ENCODE data around the gene NUDT2. TPM values are rescaled to one million over a fixed set of nuclear protein-coding genes. Genes with fewer than 3 reads are reported as not detected.
"Not testable (repeated sequence)": the region's sequence is repeated elsewhere in the genome, so short reads cannot be mapped to it uniquely, and the experiment has no call there.

Gene NUDT2
- total RNA-seq, 2 donors from 2014 or later: 3.4 to 20.8 TPM

DNA sequence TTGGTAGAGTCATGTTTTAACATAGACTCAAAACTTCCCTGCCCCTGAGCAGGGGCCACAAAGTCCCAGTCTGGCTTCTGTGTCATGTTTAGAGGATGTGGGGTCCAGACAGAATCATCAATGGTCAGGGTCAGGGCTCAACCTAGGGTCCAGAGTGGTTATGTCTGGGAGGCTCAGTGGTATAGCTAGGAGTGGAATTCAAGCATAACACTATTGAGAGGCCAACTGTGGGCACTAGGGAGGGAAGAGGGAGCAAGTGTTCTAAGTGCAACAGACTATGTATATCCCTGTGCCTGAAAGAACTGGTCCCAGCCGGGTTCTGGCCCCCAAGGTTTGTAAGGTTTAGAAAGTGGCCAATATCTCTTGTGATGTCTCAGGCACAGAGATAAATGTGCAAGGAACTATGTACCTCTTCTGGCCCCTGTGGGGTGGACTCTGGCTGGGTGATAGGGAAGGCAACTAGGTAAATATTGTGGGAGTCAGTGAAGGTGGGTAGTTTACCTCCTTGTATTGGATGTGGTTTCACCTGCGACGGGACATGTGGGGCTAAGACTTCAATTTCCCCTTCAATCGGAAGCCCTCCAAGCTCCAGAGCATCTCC is 33.3 kb downstream of the NUDT2 start:
- H3K27ac ChIP-seq: no peak overlapping the region
- no peak for DNase-seq (ENCODE audit: low spot score)
- H3K27me3 ChIP-seq (replicated peaks; ENCODE audit: insufficient read depth): no peaks in the 10 kb centered on the region
- H3K9me3 ChIP-seq: no peaks in the 10 kb centered on the region
- H3K4me1 ChIP-seq (ENCODE audit: control insufficient read depth in 1 of 2, low read depth in 2 of 2): no peaks in the 10 kb centered on the region
- H3K36me3 ChIP-seq: no peaks in the 10 kb centered on the region
- TF ChIP-seq, protein P1, sequence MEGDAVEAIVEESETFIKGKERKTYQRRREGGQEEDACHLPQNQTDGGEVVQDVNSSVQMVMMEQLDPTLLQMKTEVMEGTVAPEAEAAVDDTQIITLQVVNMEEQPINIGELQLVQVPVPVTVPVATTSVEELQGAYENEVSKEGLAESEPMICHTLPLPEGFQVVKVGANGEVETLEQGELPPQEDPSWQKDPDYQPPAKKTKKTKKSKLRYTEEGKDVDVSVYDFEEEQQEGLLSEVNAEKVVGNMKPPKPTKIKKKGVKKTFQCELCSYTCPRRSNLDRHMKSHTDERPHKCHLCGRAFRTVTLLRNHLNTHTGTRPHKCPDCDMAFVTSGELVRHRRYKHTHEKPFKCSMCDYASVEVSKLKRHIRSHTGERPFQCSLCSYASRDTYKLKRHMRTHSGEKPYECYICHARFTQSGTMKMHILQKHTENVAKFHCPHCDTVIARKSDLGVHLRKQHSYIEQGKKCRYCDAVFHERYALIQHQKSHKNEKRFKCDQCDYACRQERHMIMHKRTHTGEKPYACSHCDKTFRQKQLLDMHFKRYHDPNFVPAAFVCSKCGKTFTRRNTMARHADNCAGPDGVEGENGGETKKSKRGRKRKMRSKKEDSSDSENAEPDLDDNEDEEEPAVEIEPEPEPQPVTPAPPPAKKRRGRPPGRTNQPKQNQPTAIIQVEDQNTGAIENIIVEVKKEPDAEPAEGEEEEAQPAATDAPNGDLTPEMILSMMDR (IDR thresholded peaks at IDR 0.05): no peak
- no peak for ATAC-seq (ENCODE audit: insufficient number of reproducible peaks, low FRiP score, low read depth)
- no peak overlapping the region for H3K4me3 ChIP-seq

DNA sequence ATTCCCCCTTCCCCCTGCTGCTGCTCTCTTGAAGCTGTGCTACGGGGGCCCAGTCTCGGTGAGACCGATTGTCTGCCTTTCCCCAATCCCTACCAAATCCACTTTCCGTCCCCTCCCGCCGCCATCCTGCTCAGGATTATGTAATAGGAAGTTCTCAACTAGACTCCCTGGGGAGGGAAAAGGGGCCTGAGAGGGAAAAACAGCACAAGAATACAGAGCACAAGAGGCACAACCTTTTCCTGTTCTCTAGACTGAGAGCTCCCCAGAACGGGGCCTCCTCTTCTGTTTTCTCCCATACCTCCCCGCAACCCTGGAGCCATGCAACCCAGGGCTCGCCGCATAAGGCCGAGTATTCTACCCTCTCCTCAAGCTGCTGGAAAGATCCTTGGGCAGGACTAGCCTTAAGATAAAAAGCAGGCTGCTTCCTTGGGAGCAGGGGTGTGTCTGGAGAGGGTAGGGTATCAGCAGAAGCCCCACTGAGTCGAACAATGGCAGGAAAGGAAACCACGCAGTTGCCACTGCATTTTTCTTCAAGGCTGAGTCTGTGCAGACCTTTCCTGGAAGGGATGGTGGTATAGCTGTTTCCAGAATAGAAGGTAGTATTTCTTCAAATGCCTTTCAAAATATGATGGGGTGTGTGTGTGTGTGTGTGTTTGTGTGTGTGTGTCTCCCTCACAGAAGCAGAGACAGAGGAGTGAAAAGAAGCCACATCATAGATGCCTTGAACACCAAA is 34.4 kb downstream of the NUDT2 start:
- Histone ChIP-seq H3K27me3 (replicated peaks; ENCODE audit: insufficient read depth) (no peaks in the 10 kb centered on the region), H3K4me1 (ENCODE audit: control insufficient read depth in 1 of 2, low read depth in 2 of 2) (no peaks in the 10 kb centered on the region), H3K36me3 (no peaks in the 10 kb centered on the region), H3K27ac (no peak overlapping the region), H3K9me3 (no peaks in the 10 kb centered on the region), H3K4me3 (no peak overlapping the region)
- ATAC-seq (ENCODE audit: insufficient number of reproducible peaks, low FRiP score, low read depth): no peak
- TF ChIP-seq, protein P1 (IDR thresholded peaks at IDR 0.05): no peak
- no peak for DNase-seq (ENCODE audit: low spot score)

DNA sequence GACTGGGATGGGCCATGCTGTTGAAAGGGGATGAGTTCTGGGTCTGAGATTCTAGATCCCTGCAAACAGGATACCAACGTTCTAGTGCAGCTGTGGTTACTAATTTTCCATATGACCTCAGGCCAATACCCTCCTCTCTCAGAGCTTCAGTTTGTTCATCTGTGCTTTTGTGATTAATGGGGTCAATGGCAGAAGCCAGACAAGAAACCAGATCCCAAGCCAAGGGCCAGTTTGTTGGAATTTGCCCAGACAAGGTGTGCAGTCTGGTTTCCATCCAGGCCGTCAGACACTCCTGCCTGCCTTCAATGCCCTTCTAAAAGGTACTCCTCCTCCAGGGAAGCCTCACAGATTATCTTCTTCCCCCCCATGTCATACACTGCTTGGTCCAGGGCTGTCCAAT is 35.9 kb downstream of the NUDT2 start:
- Histone ChIP-seq H3K4me1 (ENCODE audit: control insufficient read depth in 1 of 2, low read depth in 2 of 2) (no peaks in the 10 kb centered on the region), H3K36me3 (peaks cover 7% of the 10 kb centered on the region), H3K27ac (no peak overlapping the region), H3K27me3 (replicated peaks; ENCODE audit: insufficient read depth) (no peaks in the 10 kb centered on the region), H3K4me3 (no peak overlapping the region), H3K9me3 (no peaks in the 10 kb centered on the region)
- no peak for DNase-seq (ENCODE audit: low spot score)
- no peak for ATAC-seq (ENCODE audit: insufficient number of reproducible peaks, low FRiP score, low read depth)
- TF ChIP-seq, protein P1 (IDR thresholded peaks at IDR 0.05): no peak

DNA sequence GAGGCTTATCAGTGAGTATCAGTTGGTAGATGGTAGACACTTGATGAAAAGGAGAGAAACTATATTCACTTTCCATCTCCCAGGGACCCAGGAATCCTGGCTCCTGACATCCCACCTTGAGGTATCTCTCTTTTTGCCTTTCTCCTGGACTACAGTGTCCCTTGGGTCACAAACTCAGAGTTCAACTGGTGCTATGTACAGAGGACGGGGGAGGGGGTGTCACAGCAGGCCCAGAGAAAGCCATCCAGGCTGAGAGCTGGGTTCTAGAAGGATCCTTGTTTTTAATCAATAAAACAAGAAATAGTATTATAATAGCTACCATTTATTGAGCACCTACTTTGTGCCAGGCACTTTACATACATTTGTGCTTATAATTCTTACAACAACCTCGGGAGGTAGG is 37.0 kb downstream of the NUDT2 start:
- TF ChIP-seq, protein P1 (IDR thresholded peaks at IDR 0.05): no peak
- no peaks in the 10 kb centered on the region for H3K27me3 ChIP-seq (replicated peaks; ENCODE audit: insufficient read depth)
- DNase-seq (ENCODE audit: low spot score) (no peak), ATAC-seq (ENCODE audit: insufficient number of reproducible peaks, low FRiP score, low read depth) (no peak)
- H3K4me1 ChIP-seq (ENCODE audit: control insufficient read depth in 1 of 2, low read depth in 2 of 2): no peaks in the 10 kb centered on the region
- peaks cover 10% of the 10 kb centered on the region for H3K36me3 ChIP-seq
- no peak overlapping the region for H3K27ac ChIP-seq
- H3K4me3 ChIP-seq: no peak overlapping the region
- H3K9me3 ChIP-seq: no peaks in the 10 kb centered on the region

DNA sequence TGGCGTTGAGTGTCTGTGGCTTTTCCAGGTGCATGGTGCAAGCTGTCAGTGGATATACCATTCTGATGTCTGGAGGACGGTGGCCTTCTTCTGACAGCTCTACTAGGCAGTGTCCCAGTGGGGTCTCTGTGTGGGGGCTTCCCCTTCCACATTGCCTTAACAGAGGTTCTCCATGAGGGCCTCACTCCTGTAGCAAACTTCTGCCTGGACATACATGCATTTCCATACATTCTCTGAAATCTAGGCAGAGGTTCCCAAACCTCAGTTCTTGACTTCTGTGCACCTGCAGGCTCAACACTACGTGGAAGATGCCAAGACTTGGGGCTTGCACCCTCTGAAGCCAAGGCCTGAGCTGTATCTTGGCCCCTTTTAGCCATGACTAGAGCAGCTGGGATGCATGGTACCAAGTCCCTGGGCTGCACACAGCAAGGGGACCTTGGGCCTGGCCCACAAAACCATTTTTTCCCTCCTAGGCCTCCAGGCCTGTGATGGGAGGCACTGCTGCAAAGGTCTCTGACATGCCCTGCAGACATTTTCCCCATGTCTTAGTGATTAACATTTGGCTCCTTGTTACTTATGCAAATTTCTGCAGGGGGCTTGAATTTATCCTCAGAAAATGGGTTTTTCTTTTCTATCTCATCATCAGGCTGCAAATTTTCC is 38.5 kb downstream of the NUDT2 start:
- not testable (repeated sequence) for H3K4me1 ChIP-seq (ENCODE audit: control insufficient read depth in 1 of 2, low read depth in 2 of 2); H3K4me3 ChIP-seq; ATAC-seq (ENCODE audit: insufficient number of reproducible peaks, low FRiP score, low read depth); DNase-seq (ENCODE audit: low spot score); H3K9me3 ChIP-seq; H3K27me3 ChIP-seq (replicated peaks; ENCODE audit: insufficient read depth); H3K27ac ChIP-seq
- peaks cover 22% of the 10 kb centered on the region for H3K36me3 ChIP-seq

DNA sequence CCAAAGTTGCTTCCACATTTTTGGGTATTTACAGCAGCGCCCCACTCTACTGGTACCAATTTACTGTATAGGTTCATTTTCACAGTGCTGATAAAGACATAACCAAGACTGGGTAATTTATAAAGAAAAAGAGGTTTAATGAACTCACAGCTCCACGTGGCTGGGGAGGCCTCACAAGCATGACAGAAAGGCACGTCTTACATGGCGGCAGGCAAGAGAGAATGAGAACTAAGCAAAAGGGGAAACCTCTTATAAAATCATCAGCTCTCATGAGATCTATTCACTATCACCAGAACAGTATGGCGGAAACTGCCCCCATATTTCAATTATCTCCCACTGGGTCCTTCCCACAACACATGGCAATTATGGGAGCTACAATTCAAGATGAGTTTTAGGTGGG is 39.4 kb downstream of the NUDT2 start:
- not testable (repeated sequence) for H3K4me1 ChIP-seq (ENCODE audit: control insufficient read depth in 1 of 2, low read depth in 2 of 2); DNase-seq (ENCODE audit: low spot score); H3K4me3 ChIP-seq; ATAC-seq (ENCODE audit: insufficient number of reproducible peaks, low FRiP score, low read depth); H3K27ac ChIP-seq; H3K9me3 ChIP-seq; H3K27me3 ChIP-seq (replicated peaks; ENCODE audit: insufficient read depth)
- H3K36me3 ChIP-seq: peaks cover 22% of the 10 kb centered on the region

All from thoracic aorta (tissue), 2 donors.